HG02870 (cell line): ENCODE measurements around the gene PLXNA1.

Experiments
- ATAC-seq: cut with Tn5 transposase; IDR thresholded peaks from one replicate; pipeline ENCODE4 v1.9.1; 2021; ENCODE audit warnings: mild to moderate bottlenecking, moderate library complexity; ENCODE audit not compliant: unreplicated experiment

PLXNA1 gene

DNA sequence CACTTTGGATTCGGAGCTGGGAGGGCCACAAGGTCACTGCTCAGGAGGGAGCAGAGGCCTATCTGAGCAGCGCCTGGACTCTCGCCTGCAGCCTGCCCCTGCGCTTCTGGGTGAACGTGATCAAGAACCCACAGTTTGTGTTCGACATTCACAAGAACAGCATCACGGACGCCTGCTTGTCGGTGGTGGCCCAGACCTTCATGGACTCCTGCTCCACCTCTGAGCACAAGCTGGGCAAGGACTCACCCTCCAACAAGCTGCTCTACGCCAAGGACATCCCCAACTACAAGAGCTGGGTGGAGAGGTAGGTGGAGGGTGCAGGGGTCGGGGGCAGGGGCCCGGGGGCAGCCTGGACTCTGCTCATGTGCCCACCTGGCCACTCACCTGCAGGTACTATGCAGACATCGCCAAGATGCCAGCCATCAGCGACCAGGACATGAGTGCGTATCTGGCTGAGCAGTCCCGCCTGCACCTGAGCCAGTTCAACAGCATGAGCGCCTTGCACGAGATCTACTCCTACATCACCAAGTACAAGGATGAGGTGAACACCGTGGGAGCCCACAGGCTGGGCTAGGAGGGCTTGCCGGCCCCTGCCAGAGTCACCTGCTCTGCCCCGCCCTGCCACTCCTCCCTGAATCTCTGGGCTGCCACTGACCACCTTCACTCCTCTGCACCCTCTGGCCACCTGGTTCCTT is 49.5 kb downstream of the PLXNA1 start:
- ATAC-seq, result no peak
